Stimulated activated naive CD8-positive, alpha-beta T cell treated with anti-CD3 and anti-CD28 coated beads, Interleukin-15, Interleukin-2, amounts not matched to agents 100 ng/mL and 50 ng/mL, for 24 hours (primary cell): Measurements from ENCODE around the gene C6.
"Not testable (repeated sequence)": the region's sequence is repeated elsewhere in the genome, so short reads cannot be mapped to it uniquely, and the experiment has no call there.

Experiments
- H3K27ac Mint-ChIP-seq: one replicate; pipeline ENCODE4 v1.8.0; 2021; ENCODE audit warnings: mild to moderate bottlenecking, mixed read lengths
- H3K27me3 Mint-ChIP-seq: one replicate; pipeline ENCODE4 v1.8.0; 2021; ENCODE audit warnings: mixed read lengths
- H3K36me3 Mint-ChIP-seq: one replicate; pipeline ENCODE4 v1.8.0; 2021; ENCODE audit warnings: low read depth, mixed read lengths
- H3K4me1 Mint-ChIP-seq: one replicate; pipeline ENCODE4 v1.8.0; 2021; ENCODE audit warnings: low read depth, mixed read lengths
- H3K4me3 Mint-ChIP-seq: one replicate; pipeline ENCODE4 v1.8.0; 2021; ENCODE audit warnings: mild to moderate bottlenecking, mixed read lengths
- H3K9me3 Mint-ChIP-seq: one replicate; pipeline ENCODE4 v1.8.0; 2021; ENCODE audit warnings: mixed read lengths

C6 gene

GRCh38 chr5:41213340-41213739, at the start of gene C6:
C6 (minus strand) TSS chr5:41213532; CDS start chr5:41203230, 10,302 bp downstream.
- Mint-ChIP-seq H3K4me3 (no peak within 1 kb of the TSS), H3K27ac (no peak within 1 kb of the TSS), H3K36me3 (no peaks in the 10 kb centered on the region), H3K9me3 (no peaks in the 10 kb centered on the region), H3K27me3 (no peaks in the 10 kb centered on the region), H3K4me1 (no peaks in the 10 kb centered on the region)

- Mint-ChIP-seq H3K27me3 (no peaks in the 10 kb centered on the region), H3K9me3 (no peaks in the 10 kb centered on the region), H3K27ac (no peak overlapping the region)
These were observed 43.1 kb upstream of the C6 start for GRCh38 chr5:41256400-41256799.

GRCh38 chr5:41253109-41253508, 39.8 kb upstream of the C6 start:
- no peaks in the 10 kb centered on the region for H3K27me3 Mint-ChIP-seq
- no peak overlapping the region for H3K4me3 Mint-ChIP-seq
- no peaks in the 10 kb centered on the region for H3K9me3 Mint-ChIP-seq
- no peaks in the 10 kb centered on the region for H3K36me3 Mint-ChIP-seq
- H3K4me1 Mint-ChIP-seq: no peaks in the 10 kb centered on the region
- no peak overlapping the region for H3K27ac Mint-ChIP-seq

More at GRCh38 chr5:41256400-41256799, 43.1 kb upstream of the C6 start:
- no peaks in the 10 kb centered on the region for H3K4me1 Mint-ChIP-seq
- H3K36me3 Mint-ChIP-seq: no peaks in the 10 kb centered on the region
- H3K4me3 Mint-ChIP-seq: no peak overlapping the region

GRCh38 chr5:41252036-41252435, 38.7 kb upstream of the C6 start:
- no peaks in the 10 kb centered on the region for H3K9me3 Mint-ChIP-seq
- no peak overlapping the region for H3K27ac Mint-ChIP-seq
- H3K36me3 Mint-ChIP-seq: no peaks in the 10 kb centered on the region
- no peaks in the 10 kb centered on the region for H3K4me1 Mint-ChIP-seq
- H3K4me3 Mint-ChIP-seq: no peak overlapping the region
- no peaks in the 10 kb centered on the region for H3K27me3 Mint-ChIP-seq

- H3K36me3 Mint-ChIP-seq: no peaks in the 10 kb centered on the region
- no peak overlapping the region for H3K4me3 Mint-ChIP-seq
- H3K9me3 Mint-ChIP-seq: no peaks in the 10 kb centered on the region
- no peaks in the 10 kb centered on the region for H3K4me1 Mint-ChIP-seq
- H3K27ac Mint-ChIP-seq: no peak overlapping the region
- H3K27me3 Mint-ChIP-seq: no peaks in the 10 kb centered on the region
These were observed 37.1 kb upstream of the C6 start for GRCh38 chr5:41250351-41250987.

- Mint-ChIP-seq H3K36me3 (no peaks in the 10 kb centered on the region), H3K27ac (no peak overlapping the region), H3K4me3 (no peak overlapping the region), H3K27me3 (no peaks in the 10 kb centered on the region), H3K4me1 (no peaks in the 10 kb centered on the region), H3K9me3 (no peaks in the 10 kb centered on the region)
These were observed 33.8 kb upstream of the C6 start for GRCh38 chr5:41247135-41247534.

GRCh38 chr5:41246376-41246775, 33.0 kb upstream of the C6 start:
- no peak overlapping the region for H3K27ac Mint-ChIP-seq
- H3K4me1 Mint-ChIP-seq: no peaks in the 10 kb centered on the region
- H3K4me3 Mint-ChIP-seq: no peak overlapping the region
- H3K9me3 Mint-ChIP-seq: peaks cover 2% of the 10 kb centered on the region
- H3K27me3 Mint-ChIP-seq: no peaks in the 10 kb centered on the region
- no peaks in the 10 kb centered on the region for H3K36me3 Mint-ChIP-seq

- Mint-ChIP-seq H3K36me3 (no peaks in the 10 kb centered on the region), H3K27me3 (no peaks in the 10 kb centered on the region), H3K4me3 (no peak overlapping the region), H3K27ac (no peak overlapping the region), H3K4me1 (no peaks in the 10 kb centered on the region), H3K9me3 (peaks cover 5% of the 10 kb centered on the region)
These were observed 30.2 kb upstream of the C6 start for GRCh38 chr5:41243558-41243957.

- H3K27me3 Mint-ChIP-seq: no peaks in the 10 kb centered on the region
- peaks cover 8% of the 10 kb centered on the region for H3K9me3 Mint-ChIP-seq
- no peaks in the 10 kb centered on the region for H3K36me3 Mint-ChIP-seq
- no peak overlapping the region for H3K27ac Mint-ChIP-seq
- no peak overlapping the region for H3K4me3 Mint-ChIP-seq
- H3K4me1 Mint-ChIP-seq: no peaks in the 10 kb centered on the region
These were observed 27.7 kb upstream of the C6 start for GRCh38 chr5:41240985-41241384.

- no peaks in the 10 kb centered on the region for H3K36me3 Mint-ChIP-seq
- H3K27me3 Mint-ChIP-seq: no peaks in the 10 kb centered on the region
- H3K4me3 Mint-ChIP-seq: no peak overlapping the region
- H3K4me1 Mint-ChIP-seq: no peaks in the 10 kb centered on the region
- H3K9me3 Mint-ChIP-seq: peaks cover 8% of the 10 kb centered on the region
- H3K27ac Mint-ChIP-seq: no peak overlapping the region
These were observed 27.1 kb upstream of the C6 start for GRCh38 chr5:41240390-41240789.

- no peak overlapping the region for H3K27ac Mint-ChIP-seq
- H3K36me3 Mint-ChIP-seq: no peaks in the 10 kb centered on the region
- no peak overlapping the region for H3K4me3 Mint-ChIP-seq
- no peaks in the 10 kb centered on the region for H3K4me1 Mint-ChIP-seq
- peaks cover 12% of the 10 kb centered on the region for H3K9me3 Mint-ChIP-seq
- H3K27me3 Mint-ChIP-seq: no peaks in the 10 kb centered on the region
These were observed 21.1 kb upstream of the C6 start for GRCh38 chr5:41234475-41234874.

GRCh38 chr5:41232797-41233196, 19.5 kb upstream of the C6 start:
- Mint-ChIP-seq H3K9me3 (peaks cover 18% of the 10 kb centered on the region), H3K27me3 (no peaks in the 10 kb centered on the region), H3K4me1 (no peaks in the 10 kb centered on the region), H3K36me3 (no peaks in the 10 kb centered on the region), H3K27ac (no peak overlapping the region), H3K4me3 (no peak overlapping the region)

- H3K4me3 Mint-ChIP-seq, H3K4me1 Mint-ChIP-seq, H3K27me3 Mint-ChIP-seq, H3K36me3 Mint-ChIP-seq, H3K27ac Mint-ChIP-seq: not testable (repeated sequence)
- peaks cover 22% of the 10 kb centered on the region for H3K9me3 Mint-ChIP-seq
These were observed 16.9 kb upstream of the C6 start for GRCh38 chr5:41230276-41230675.

GRCh38 chr5:41223962-41224361, 10.6 kb upstream of the C6 start:
- Mint-ChIP-seq H3K4me3 (no peak overlapping the region), H3K9me3 (peaks cover 9% of the 10 kb centered on the region), H3K27ac (no peak overlapping the region), H3K4me1 (no peaks in the 10 kb centered on the region), H3K36me3 (no peaks in the 10 kb centered on the region), H3K27me3 (no peaks in the 10 kb centered on the region)

GRCh38 chr5:41219658-41220269, 6.4 kb upstream of the C6 start:
- no peaks in the 10 kb centered on the region for H3K4me1 Mint-ChIP-seq
- H3K36me3 Mint-ChIP-seq: no peaks in the 10 kb centered on the region
- no peaks in the 10 kb centered on the region for H3K27me3 Mint-ChIP-seq
- no peaks in the 10 kb centered on the region for H3K9me3 Mint-ChIP-seq
- H3K4me3 Mint-ChIP-seq: no peak overlapping the region
- H3K27ac Mint-ChIP-seq: no peak overlapping the region
